HepG2 (cell line): ENCODE results near the gene CCR3. TPM values are rescaled to one million over a fixed set of nuclear protein-coding genes. Genes with fewer than 3 reads are reported as not detected.

Experiments
- ETV5 ChIP-seq: IDR thresholded peaks from 2 replicates; pipeline ENCODE4 v1.6.1; 2018; ENCODE audit warnings: missing biosample characterization, missing genetic modification reagents, inconsistent platforms, borderline replicate concordance
- HNRNPK ChIP-seq: fragments of 200-400 bp; formaldehyde crosslinking; IDR thresholded peaks from 2 replicates; pipeline ENCODE4 v1.6.1; 2018; ENCODE audit warnings: low read length, low read depth, moderate library complexity, mild to moderate bottlenecking; ENCODE audit not compliant: poor library complexity, severe bottlenecking
- REST ChIP-seq, 2 experiments: IDR thresholded peaks; 2 replicates each; pipeline ENCODE4 v1.6.1; 2011 to 2012; ENCODE audit warnings: low read length in 2 of 2, borderline replicate concordance in 1 of 2, low read depth in 1 of 2, mild to moderate bottlenecking in 1 of 2, moderate library complexity in 1 of 2
- polyA plus RNA-seq, 8 experiments: library from polyadenylated mRNA; depleted of rRNA in 3 of 8; stranded (reverse) in 7 of 8; unstranded in 1 of 8; fragments of >200 nt; fragmentation: Illumina TruSeq in 4 of 8; extraction: Trizol in 4 of 8; gene quantifications; 2 replicates each; pipeline versions ENCODE4 v1.2.1 to v1.2.3, GENCODE V29; 2011 to 2016; ENCODE audit warnings: low read depth in 4 of 8, missing spikeins in 1 of 8, mixed read lengths in 1 of 8; ENCODE audit not compliant: insufficient read depth in 1 of 8
- total RNA-seq, 5 experiments: library from RNA; depleted of rRNA; stranded (reverse); fragments of >200 nt; fragmentation: Illumina TruSeq; extraction: Trizol; gene quantifications; 2 replicates each; pipeline ENCODE4 v1.2.3, GENCODE V29; 2016; ENCODE audit warnings: low read depth in 1 of 5
- TF ChIP-seq, protein P1 (sequence below): sonication (generic); formaldehyde crosslinking; conservative IDR thresholded peaks from 2 replicates; pipeline ENCODE4 v1.4.0; 2020; ENCODE audit warnings: mild to moderate bottlenecking, missing genetic modification reagents, moderate library complexity
- TF ChIP-seq, protein P2 (sequence below): sonication (generic); formaldehyde crosslinking; IDR thresholded peaks from 2 replicates; pipeline ENCODE4 v1.4.0; 2020; ENCODE audit warnings: missing genetic modification reagents, borderline replicate concordance

CCR3 gene
- total and polyA plus RNA-seq, 2 of the 13 experiments (the other 11 are each of a cell fraction or from before 2014, with no cell fraction given): not detected

DNA sequence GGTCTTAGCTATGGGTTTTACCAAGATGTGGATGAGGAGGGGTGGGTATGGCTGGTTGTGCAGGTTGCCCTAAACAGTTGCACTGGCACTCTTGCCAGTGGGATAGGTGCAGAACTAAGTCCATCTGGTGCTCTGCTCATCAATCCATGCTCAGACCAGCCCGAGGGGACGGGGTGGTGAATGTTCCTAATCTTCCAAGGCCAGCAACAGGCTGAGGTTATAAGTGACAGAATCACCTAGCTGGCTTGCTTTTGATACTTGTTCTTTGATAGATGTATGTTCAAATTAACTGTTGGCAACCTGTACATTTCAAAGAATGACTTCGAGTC lies 58.2 kb downstream of the CCR3 start (continued):
- TF ChIP-seq REST (IDR thresholded peaks at IDR 0.05; ENCODE audit: borderline replicate concordance in 1 of 2, low read depth in 1 of 2, low read length in 2 of 2) (no peak), ETV5 (no peak), HNRNPK (no peak)
- TF ChIP-seq, protein P1, sequence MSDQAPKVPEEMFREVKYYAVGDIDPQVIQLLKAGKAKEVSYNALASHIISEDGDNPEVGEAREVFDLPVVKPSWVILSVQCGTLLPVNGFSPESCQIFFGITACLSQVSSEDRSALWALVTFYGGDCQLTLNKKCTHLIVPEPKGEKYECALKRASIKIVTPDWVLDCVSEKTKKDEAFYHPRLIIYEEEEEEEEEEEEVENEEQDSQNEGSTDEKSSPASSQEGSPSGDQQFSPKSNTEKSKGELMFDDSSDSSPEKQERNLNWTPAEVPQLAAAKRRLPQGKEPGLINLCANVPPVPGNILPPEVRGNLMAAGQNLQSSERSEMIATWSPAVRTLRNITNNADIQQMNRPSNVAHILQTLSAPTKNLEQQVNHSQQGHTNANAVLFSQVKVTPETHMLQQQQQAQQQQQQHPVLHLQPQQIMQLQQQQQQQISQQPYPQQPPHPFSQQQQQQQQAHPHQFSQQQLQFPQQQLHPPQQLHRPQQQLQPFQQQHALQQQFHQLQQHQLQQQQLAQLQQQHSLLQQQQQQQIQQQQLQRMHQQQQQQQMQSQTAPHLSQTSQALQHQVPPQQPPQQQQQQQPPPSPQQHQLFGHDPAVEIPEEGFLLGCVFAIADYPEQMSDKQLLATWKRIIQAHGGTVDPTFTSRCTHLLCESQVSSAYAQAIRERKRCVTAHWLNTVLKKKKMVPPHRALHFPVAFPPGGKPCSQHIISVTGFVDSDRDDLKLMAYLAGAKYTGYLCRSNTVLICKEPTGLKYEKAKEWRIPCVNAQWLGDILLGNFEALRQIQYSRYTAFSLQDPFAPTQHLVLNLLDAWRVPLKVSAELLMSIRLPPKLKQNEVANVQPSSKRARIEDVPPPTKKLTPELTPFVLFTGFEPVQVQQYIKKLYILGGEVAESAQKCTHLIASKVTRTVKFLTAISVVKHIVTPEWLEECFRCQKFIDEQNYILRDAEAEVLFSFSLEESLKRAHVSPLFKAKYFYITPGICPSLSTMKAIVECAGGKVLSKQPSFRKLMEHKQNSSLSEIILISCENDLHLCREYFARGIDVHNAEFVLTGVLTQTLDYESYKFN (CRISPR knock-in tag): no peak
- TF ChIP-seq, protein P2, sequence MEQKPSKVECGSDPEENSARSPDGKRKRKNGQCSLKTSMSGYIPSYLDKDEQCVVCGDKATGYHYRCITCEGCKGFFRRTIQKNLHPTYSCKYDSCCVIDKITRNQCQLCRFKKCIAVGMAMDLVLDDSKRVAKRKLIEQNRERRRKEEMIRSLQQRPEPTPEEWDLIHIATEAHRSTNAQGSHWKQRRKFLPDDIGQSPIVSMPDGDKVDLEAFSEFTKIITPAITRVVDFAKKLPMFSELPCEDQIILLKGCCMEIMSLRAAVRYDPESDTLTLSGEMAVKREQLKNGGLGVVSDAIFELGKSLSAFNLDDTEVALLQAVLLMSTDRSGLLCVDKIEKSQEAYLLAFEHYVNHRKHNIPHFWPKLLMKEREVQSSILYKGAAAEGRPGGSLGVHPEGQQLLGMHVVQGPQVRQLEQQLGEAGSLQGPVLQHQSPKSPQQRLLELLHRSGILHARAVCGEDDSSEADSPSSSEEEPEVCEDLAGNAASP (CRISPR knock-in tag): no peak
